ENCODE measurements around the gene PEX6. TPM values are rescaled to one million over a fixed set of nuclear protein-coding genes. Genes with fewer than 3 reads are reported as not detected.

PEX6 gene
- total and polyA plus RNA-seq, 2 donors from 2014 or later, result 18.0 to 22.6 TPM

GRCh38 chr6:42981836-42982235, 2.9 kb upstream of the PEX6 start:
- no peak overlapping the region for H3K9ac ChIP-seq (ENCODE audit: low read length in 3 of 3)
- no peak for TF ChIP-seq CTCF (IDR thresholded peaks at IDR 0.05; ENCODE audit: borderline replicate concordance, extremely low read depth, insufficient read depth)
- no peak overlapping the region for H3K27ac ChIP-seq (ENCODE audit: low read depth in 2 of 2, low read length in 2 of 2)
- no peak overlapping the region for H3K4me3 ChIP-seq (ENCODE audit: low read length in 3 of 3)
- intact Hi-C loops (cut with DNase I), result no loop called here
- H3K36me3 ChIP-seq (ENCODE audit: control insufficient read depth in 2 of 3, insufficient read depth in 3 of 3, low read length in 3 of 3), result no peaks in the 10 kb centered on the region
- DNase-seq (no peak), FAIRE-seq (no peak)
- H3K4me1 ChIP-seq (ENCODE audit: control insufficient read depth in 2 of 3, insufficient read depth in 2 of 3, low read depth in 1 of 3, low read length in 3 of 3), result peaks cover 2 to 28% (median 10%) of the 10 kb centered on the region in 3 donors
- no peaks in the 10 kb centered on the region for H3K9me3 ChIP-seq (ENCODE audit: control insufficient read depth in 2 of 3, insufficient read depth in 1 of 3, low read length in 3 of 3)
- H3K27me3 ChIP-seq (ENCODE audit: control insufficient read depth, insufficient read depth, low read length), result no peaks in the 10 kb centered on the region

GRCh38 chr6:42979523-42980177, 669 bp upstream of the PEX6 start:
- Histone ChIP-seq H3K4me3 (ENCODE audit: low read length in 3 of 3) (peak overlapping the region; percentile 94 to 99 (median 97)), H3K4me1 (ENCODE audit: control insufficient read depth in 2 of 3, insufficient read depth in 2 of 3, low read depth in 1 of 3, low read length in 3 of 3) (peaks cover 0 to 17% (median 6%) of the 10 kb centered on the region in 3 donors), H3K36me3 (ENCODE audit: control insufficient read depth in 2 of 3, insufficient read depth in 3 of 3, low read length in 3 of 3) (no peaks in the 10 kb centered on the region), H3K9me3 (ENCODE audit: control insufficient read depth in 2 of 3, insufficient read depth in 1 of 3, low read length in 3 of 3) (no peaks in the 10 kb centered on the region), H3K27me3 (ENCODE audit: control insufficient read depth, insufficient read depth, low read length) (no peaks in the 10 kb centered on the region), H3K9ac (ENCODE audit: low read length in 3 of 3) (peak overlapping the region; percentile 83 to 95 (median 94)), H3K27ac (ENCODE audit: low read depth in 2 of 2, low read length in 2 of 2) (peak overlapping the region; percentile 76 to 78)
- no peak for DNase-seq
- FAIRE-seq, result no peak
- intact Hi-C loops (cut with DNase I), result no loop called here
- no peak for TF ChIP-seq CTCF (IDR thresholded peaks at IDR 0.05; ENCODE audit: borderline replicate concordance, extremely low read depth, insufficient read depth)

GRCh38 chr6:42978487-42978838, 518 bp downstream of the PEX6 start:
- TF ChIP-seq CTCF (IDR thresholded peaks at IDR 0.05; ENCODE audit: borderline replicate concordance, extremely low read depth, insufficient read depth), result no peak
- intact Hi-C loops (cut with DNase I), result no loop called here
- H3K4me3 ChIP-seq (ENCODE audit: low read length in 3 of 3), result peak overlapping the region; percentile 46 to 99 (median 97)
- peak overlapping the region; percentile 47 to 78 for H3K27ac ChIP-seq (ENCODE audit: low read depth in 2 of 2, low read length in 2 of 2)
- peak; percentile 11 to 82 (median 36) for DNase-seq
- H3K9ac ChIP-seq (ENCODE audit: low read length in 3 of 3), result peak overlapping the region; percentile 10 to 95 (median 73)
- no peak for FAIRE-seq
- peaks cover 0 to 13% (median 6%) of the 10 kb centered on the region in 3 donors for H3K4me1 ChIP-seq (ENCODE audit: control insufficient read depth in 2 of 3, insufficient read depth in 2 of 3, low read depth in 1 of 3, low read length in 3 of 3)
- no peaks in the 10 kb centered on the region for H3K9me3 ChIP-seq (ENCODE audit: control insufficient read depth in 2 of 3, insufficient read depth in 1 of 3, low read length in 3 of 3)
- peaks cover 0 to 3% (median 0%) of the 10 kb centered on the region in 3 donors for H3K36me3 ChIP-seq (ENCODE audit: control insufficient read depth in 2 of 3, insufficient read depth in 3 of 3, low read length in 3 of 3)
- H3K27me3 ChIP-seq (ENCODE audit: control insufficient read depth, insufficient read depth, low read length), result no peaks in the 10 kb centered on the region
